GM19193 (cell line): ENCODE results near the gene AJM1.

Experiments
- POLR2A ChIP-seq: IDR thresholded peaks from 4 replicates; pipeline ENCODE4 v1.6.1; 2011; ENCODE audit not compliant: insufficient read depth, insufficient read length; ENCODE audit errors: extremely low read depth

Gene AJM1

GRCh38 chr9:136847826-136848392 lies 5.6 kb downstream of the AJM1 start:
- TF ChIP-seq POLR2A, result peak; percentile 56

DNA sequence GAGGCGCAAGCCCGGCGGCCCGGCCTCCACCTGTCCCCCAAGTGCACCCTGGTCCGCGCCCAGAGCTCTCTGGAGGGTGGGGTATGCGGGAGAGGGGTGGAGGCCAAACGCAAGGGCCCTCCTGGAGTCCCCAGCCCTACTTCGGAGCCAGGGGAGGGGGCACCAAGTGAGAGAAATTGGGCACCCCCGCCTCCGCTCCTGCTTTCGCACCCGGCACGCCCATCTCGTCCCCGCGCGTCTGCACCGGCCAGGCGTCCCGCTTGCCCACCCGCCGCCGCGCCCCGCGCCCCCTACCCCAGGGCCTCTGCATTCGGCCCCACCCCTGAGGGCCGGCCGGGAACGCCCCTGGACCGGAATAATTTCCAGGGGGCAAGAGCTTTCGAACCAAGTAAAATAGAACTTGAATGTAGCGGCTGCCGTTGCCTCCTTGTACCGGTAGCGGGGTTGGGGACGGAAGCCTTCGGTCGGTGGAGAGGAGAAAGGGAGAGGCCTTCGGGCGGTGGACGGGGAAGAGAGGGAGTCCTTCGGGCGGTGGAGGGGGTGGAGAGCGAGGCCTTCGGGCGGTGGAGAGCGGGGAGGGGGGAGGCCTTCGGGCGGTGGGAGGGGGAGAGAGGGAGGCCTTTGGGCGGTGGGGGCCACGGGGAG lies 6.2 kb downstream of the AJM1 start:
- no peak for TF ChIP-seq POLR2A

DNA sequence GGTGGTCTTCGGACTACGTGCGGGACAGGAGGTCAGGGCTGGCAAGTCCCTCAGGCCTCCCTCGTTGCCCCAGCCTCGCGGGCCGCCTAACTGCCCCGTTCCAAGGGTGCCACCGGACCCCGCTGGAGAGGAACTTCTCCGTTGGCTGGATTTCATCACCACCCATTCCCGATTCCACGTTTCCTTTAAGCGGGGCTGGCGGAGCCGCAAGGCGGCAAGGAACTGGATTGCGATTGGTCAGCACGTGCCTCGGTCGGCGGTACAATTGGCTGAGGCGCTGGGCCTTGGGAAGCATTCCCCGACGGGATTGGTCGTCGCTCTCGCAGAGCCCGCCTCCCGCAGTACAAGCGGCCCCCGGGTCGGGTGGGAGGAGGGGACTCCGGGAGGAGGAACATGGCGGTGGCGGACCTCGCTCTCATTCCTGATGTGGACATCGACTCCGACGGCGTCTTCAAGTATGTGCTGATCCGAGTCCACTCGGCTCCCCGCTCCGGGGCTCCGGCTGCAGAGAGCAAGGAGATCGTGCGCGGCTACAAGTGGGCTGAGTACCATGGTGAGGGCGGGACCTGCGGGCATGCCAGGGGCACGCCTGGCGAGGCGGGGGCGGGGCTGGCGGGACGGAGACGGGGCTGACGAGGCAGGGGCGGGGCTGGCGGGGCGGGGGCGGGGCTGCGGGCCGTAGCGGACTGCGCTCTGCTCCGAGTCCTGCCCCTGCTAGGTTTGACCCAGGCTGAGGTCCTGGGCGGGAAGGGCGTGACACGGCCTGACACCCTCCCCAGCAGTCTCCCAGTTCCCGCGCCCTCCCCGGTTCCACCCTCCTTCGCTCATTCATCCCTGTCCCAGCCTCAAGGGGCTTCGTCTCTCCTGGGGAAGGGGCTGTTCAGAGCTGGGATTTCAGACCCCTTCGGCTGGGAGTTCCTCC lies 7.0 kb downstream of the AJM1 start, which contains the start of gene PHPT1:
TSS of gene PHPT1 (plus strand) at position 372 of the 922 bp plus-strand sequence. CDS start at position 394, 22 bp downstream.
- peak; percentile 93 for TF ChIP-seq POLR2A

DNA sequence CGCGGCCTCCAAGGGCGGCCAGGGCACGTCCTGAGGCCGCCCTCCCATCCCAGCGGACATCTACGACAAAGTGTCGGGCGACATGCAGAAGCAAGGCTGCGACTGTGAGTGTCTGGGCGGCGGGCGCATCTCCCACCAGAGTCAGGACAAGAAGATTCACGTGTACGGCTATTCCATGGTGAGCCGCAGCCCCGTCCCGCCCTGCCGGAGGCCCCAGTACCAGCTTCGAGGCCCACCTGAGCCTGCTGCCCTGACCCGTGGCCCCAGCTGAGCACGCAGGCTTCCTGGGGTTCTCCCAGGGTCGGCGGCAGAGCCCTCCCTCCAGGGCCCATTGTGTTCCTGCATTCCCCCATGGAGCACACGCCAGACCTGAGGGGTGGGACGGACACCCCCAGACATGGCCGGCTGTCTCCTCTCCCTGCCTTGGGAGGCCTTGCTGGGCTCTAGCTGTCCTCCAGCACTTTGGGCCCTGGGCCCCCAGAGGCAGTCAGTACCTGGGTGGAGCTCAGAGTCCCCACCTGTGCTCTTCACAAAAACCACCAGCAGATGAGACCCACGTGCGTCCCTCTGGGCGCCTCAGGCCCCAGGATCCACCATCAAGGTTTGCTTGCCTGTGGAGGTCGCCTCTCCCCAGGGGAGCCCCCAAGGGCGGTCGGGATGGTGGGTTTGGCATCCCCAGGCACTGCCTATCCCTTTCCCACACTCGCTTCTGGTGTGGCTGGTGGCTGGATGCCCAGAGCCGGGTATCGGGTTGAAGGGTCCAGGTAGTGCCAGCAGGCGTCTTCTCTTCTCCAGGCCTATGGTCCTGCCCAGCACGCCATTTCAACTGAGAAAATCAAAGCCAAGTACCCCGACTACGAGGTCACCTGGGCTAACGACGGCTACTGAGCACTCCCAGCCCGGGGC lies 7.9 kb downstream of the AJM1 start:
- no peak for TF ChIP-seq POLR2A

DNA sequence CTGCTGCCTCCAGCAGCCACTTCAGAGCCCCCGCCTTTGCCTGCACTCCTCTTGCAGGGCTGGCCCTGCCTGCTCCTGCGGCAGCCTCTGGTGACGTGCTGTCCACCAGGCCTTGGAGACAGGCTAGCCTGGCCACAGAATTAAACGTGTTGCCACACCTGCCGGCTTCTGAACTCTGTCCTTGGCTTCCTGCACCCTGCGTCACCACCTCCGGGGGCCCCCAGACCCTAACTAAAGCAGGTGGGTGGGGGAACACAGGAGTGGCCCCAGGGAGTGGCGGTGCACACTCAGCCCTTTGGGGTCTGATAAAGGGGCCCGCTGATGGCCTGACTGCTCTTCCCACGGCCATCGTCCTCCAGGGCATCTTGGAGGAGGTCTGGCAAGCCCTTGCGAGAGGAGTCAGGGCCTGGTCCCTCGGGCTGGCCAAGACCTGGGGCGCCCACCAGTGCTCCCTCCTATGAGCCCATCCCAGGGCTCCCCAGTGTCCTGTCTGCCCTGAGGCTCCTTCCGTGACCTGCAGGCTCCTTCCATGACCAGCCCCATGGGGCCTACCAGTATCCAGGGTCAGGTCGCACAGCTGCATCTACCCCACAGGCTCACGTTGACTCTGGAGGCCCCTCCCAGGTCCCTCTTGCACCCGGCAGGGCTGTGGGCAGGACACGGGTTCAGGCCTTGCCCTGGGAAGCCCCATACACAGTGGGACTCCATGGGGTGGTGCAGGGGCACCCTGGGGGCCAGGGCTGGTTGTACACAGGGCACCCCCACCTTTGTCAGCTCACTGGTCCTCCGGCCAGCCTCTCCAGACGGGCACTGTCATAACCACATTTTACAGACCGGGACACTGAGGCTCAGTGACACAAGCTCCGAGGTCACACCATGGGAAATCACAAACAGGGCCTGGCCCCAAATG lies 8.8 kb downstream of the AJM1 start:
- TF ChIP-seq POLR2A, result no peak

DNA sequence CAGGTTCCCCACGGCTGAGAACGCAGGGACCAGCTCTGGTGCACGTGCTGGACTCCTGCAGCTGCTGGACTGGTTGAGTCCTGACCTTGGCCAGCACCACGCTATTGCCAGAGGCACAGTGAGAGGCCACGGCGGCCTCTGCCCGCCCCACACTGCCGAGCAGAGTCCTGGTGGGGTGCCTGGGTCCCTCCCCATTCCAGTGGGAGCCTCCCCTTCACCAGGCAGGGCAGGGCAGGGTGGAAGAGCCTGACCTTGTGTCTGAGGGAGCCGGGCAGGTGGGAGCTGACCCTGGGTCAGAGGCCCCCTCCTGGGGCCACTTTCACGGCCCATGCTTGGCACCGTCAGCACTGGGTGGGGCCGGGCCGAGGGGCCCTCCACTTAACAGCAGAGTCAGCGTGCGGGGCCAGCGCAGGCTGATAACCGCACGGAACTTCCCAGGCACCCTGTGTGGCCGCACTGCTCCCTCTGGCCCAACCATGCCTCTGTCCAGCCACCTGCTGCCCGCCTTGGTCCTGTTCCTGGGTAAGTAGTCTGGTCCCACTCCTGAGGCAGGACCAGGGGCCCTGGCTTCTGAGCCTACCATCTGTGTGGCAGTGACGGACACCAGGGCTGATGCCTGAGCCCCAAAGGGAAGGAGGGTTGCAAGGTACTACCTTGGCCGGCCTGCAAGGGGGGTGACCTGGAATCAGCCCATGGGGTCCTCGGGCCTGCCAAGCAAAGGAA lies 9.8 kb downstream of the AJM1 start, which contains the start of gene MAMDC4:
TSS of gene MAMDC4 (plus strand) at position 406 of the 723 bp plus-strand sequence. CDS start at position 477, 71 bp downstream.
- TF ChIP-seq POLR2A, result no peak

GRCh38 chr9:136852664-136853595 lies 10.7 kb downstream of the AJM1 start:
- TF ChIP-seq POLR2A, result no peak

DNA sequence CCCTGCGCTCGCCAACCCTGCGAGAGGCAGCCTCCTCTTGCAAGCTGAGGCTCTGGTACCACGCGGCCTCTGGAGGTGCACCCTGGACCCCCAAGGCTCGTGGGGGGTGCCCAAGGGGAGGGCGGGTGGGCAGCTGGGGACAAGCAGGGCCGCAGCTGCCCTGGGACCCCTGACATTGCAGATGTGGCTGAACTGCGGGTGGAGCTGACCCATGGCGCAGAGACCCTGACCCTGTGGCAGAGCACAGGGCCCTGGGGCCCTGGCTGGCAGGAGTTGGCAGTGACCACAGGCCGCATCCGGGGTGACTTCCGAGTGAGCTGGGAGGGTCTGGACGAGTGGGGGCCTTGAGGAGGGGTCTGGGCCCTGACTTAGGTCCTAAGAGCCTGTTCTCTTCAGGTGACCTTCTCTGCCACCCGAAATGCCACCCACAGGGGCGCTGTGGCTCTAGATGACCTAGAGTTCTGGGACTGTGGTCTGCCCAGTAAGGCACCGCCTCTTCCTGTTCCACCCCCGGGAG lies 11.4 kb downstream of the AJM1 start:
- TF ChIP-seq POLR2A, result no peak

- TF ChIP-seq POLR2A, result no peak
Measured at GRCh38 chr9:136854113-136854841, 12.0 kb downstream of the AJM1 start.

DNA sequence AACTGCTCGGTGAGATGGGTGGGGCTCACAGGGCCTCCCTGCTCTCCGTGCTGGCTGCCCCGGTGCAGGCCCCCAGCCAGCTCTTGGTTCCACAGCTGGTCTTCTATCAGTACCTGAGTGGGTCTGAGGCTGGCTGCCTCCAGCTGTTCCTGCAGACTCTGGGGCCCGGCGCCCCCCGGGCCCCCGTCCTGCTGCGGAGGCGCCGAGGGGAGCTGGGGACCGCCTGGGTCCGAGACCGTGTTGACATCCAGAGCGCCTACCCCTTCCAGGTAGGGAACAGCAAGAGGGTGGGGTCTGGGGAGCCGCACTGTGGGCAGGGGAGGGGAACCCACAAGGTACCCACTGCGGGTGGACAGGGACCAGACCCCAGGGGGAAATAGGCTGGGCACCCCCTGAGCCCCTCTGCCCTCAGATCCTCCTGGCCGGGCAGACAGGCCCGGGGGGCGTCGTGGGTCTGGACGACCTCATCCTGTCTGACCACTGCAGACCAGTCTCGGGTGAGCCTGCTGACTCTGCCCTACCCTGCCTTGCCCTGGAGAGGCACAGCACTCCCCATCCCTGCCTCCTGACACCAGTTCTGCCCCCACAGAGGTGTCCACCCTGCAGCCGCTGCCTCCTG lies 12.7 kb downstream of the AJM1 start:
- TF ChIP-seq POLR2A, result no peak
